ENCODE results near the gene PRAME.
"Not testable (repeated sequence)": the region's sequence is repeated elsewhere in the genome, so short reads cannot be mapped to it uniquely, and the experiment has no call there.

Gene PRAME

DNA sequence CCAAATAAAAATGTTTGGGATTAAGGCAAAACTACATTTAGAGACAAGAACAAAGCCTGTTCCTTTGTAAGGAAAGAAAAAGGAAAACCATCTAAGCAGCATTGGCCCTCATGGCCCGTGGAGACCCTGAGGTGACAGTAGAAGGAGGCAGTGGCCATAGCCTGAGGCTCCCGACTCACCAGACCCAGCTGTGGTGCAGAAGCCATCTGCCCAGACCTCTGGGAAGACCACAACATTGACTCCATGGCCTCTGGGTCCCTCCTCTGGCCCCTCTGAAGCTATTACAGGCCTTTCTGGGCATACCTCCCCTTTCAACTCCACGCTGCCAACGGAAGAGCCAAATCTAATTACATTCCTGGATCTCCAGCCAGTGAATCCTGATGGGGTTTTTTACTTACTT, 6.4 kb downstream of the PRAME start:
- DNase-seq (ENCODE audit: low read depth in 4 of 4, low spot score in 1 of 4) = no peak

DNA sequence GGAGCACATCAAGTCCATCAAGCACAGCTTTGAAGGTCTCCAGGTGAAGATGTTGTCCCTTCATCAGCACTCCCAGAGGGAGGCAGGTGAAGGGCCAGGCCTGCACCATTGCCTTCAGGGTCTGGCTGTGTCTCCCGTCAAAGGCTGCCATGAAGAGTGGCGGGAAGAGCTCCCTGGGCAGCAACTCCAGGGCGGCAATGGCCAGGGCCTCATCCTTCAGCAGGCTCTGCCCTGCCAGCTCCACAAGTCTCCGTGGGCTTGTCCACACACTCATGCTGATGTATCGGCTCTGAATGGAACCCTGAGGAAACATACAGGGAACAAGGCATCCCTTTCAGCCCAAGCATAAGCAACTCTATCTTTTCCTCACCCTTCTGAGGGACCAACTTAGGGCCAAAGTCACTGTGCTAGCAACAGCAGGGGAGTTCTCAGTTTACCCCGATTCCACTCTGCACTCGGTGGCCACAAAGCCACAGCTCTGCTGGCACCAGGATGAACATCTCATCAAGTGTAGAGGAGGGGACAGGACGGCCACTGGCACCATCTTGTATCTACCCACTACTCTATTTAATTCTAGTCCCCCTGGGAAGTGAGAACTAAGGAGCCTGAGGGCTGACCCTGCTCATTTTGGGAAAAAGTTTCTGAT, 8.2 kb downstream of the PRAME start:
- DNase-seq (ENCODE audit: low read depth in 4 of 4, low spot score in 1 of 4) = no peak

DNA sequence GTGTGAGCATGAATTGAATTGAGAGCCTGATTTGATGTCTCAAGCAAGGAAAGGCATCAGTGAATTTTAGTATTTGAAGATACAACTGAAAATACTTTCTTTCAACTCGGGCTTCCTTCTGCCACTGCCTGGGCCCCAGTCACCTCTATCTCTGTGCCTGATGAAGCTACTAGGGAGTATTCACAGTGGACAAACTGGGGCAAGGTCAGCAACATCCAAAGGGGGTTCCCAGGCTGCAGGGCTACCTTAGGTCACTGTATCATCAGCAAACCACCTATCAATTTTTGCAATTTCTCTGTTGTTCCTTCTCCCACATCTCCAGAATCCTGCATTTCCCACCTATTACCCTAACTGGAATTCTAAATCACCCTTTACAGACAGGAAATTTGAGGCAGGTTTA, 10.2 kb downstream of the PRAME start:
- DNase-seq (ENCODE audit: low read depth in 4 of 4, low spot score in 1 of 4) = no peak

DNA sequence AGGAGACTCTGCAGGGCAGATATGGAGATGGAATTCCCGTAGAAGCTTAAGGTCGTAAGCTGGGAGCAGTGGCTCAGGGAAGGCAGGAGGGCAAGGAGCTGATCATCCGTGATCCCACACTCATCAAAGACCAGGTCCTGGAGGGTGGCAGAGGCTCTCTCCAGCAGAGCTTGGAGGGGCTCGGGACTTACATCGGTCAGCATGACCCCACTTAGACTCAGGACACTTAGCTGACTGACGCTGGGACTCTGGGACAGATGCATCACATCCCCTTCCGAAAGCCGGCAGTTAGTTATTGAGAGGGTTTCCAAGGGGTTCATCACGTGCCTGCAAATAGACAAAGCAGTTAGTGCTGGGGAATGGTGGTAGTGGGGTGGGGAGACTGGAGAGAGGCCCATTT, 10.7 kb downstream of the PRAME start:
- DNase-seq (ENCODE audit: low read depth in 4 of 4, low spot score in 1 of 4) = no peak

DNA sequence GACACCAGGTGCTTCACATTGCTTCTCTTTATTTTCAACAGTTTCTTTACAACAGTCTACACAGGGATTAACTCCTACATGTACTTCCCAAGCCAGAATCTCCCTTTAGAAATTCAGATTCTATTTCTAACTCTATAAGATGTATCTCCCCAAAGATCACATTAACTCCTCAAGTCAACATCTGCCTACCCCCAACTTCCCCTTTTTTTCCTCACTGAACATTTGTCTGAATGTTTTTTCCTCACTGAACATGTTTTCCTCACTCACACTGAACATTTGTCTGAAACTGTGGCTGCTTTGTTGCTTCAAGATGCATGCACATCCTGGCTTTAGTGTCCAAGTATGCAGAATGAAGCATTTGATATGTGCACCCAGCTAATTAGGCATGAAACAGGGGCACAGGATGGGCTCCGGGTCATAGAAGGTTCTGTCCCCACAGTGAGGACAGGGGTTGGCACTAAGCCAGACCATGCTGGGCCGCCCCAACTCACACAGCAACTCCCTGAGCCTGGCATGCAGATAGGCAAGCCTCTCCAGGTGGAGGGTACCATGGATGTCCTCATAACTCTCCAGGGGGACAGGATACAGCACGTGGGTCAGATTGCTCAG, 11.3 kb downstream of the PRAME start:
- DNase-seq (ENCODE audit: low read depth in 4 of 4, low spot score in 1 of 4) = no peak

DNA sequence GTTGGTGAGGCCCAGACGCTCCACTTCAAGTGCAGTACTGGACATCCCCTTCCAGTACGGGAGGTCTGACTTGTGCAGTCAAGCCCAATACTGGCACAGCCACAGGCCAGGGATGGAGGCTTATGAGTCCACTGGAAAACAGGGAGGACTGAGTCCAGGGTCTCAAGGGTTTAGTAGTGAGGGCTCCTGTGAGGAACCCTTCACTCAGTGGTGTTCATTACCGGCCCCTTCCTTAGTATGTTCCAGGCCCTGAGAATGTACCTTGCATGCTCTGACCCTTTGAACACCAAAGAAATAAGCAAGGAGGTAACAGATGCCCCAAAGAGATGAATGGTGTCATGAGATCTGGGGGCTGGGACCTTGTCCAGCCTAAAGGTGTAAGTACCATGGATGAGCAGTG, 11.8 kb downstream of the PRAME start:
- no peak for DNase-seq (ENCODE audit: low read depth in 4 of 4, low spot score in 1 of 4)

DNA sequence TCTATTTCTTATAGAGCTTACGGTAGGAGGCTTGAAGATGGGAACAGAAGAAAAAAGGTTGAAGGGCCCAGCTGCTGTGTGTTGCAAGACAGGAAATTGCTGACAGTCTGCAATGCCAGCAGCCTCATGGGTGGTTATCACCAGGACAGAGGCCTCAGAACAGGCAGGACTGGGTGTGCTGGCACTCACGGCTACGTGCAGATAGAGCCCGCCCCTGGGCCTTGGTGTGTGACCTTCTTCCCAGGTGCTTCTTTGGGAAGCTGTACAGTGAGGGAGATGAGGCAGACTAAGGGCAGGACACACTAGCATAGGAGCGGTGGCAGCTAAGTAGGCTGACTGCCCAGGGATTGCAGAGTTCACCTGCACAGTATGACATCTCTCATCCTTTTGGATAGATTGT, 12.6 kb downstream of the PRAME start:
- DNase-seq (ENCODE audit: low read depth in 4 of 4, low spot score in 1 of 4) = no peak

DNA sequence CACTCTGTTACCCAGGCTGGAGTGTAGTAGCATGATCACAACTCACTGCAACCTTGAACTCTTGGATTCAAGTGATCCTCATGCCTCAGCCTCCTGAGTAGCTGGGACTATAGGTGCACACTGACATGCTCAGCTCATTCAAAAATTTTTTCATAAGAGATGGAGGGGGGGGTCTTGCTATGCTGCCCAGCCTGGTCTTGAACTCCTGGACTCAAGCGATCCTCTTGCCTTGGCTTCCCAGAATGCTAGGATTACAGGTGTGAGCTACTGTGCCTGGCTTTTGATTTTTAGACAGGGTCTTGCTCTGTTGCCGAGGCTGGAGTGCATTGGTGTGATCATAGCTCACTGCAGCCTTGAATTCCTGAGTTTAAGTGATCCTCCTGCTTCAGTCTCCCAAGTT, 14.0 kb downstream of the PRAME start:
- no peak for DNase-seq (ENCODE audit: low read depth in 4 of 4, low spot score in 1 of 4)

DNA sequence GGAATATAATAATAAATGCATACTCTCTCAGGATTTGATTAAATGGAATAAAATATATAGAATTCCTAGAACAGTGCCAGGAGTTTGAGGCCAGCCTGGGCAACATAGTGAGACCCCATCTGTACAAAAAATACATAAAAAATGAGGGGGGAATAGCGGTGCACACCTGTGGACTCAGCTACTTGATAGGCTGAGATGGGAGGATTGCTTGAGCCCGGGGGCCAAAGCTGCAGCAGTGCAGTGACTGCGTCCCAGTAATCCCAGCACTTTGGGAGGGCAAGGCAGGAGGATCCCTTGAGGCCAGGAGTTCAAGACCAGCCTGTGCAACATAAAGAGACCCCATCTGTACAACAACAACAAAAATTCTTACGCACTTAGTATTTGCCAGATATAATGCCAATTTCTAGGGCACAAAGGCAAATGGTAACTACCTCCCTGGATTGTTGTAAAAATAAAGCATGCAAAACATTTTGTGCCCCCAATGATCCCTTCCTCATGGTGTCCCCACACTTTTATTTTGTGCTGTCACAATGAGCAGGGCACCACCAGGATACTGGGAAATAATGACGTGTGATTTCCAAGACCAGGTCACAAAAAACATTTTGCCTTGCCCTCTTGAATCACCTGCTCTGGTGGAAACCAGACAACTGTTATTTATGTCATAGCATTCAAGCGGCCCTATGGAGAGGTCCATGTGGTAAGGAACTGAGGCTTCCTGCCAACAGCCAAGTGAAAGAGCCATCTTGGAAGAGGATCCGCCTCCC, 20.7 kb downstream of the PRAME start:
- DNase-seq (ENCODE audit: low read depth in 4 of 4, low spot score in 1 of 4) = no peak

DNA sequence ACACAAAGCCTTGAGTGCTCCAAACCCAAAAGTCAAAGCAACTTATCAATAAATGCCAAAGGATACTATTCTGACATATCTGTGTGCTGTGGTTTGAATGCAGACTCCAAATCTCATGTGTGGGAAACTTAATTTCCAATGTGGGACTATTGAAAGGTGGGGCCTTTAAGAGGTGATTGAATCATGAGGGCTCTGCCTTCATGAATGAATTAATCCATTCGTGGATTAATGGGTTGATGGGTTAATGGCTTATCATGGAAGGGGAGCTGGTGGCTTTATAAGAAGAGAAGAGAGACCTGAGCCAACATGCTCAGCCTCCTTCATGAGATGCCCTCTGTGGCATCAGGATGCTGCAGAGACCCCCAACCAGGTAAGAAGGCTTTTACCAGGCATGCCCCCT, 22.1 kb downstream of the PRAME start:
- no peak for DNase-seq (ENCODE audit: low read depth in 4 of 4, low spot score in 1 of 4)

DNA sequence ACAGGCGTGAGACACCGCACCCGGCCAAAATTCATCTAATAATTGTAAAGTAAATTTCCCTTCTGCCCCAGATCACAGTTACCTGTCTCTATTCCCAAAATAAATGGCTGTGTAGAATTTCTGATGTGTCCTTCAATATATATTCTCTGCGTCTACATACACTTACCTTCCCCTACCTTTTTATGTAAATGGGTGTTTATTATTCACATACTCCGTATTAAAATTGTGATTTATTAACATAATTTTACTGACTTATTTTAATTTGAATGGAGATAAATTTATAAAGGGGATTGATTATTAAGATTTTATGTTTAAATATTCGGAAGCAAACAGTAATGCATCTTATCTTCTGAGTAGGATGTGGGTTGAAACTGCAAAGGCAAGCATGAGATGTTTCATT, 22.6 kb downstream of the PRAME start:
- no peak for DNase-seq (ENCODE audit: low read depth in 4 of 4, low spot score in 1 of 4)

DNA sequence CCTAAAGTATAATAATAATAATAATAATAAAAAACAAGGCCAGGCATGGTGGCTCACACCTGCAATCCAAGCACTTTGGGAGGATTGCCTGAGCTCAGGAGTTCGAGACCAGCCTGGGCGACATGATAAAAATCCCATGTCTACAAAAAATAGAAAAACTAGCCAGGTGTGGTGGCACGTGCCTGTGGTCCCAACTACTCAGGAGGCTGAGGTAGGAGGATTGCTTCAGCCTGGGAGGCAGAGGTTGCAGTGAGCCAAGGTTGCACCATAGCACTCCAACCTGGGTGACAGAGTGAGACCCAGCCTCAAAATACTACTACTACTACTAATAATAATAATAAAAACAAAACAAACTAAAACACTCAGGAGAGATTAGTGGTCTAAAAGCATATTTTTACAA, 23.4 kb downstream of the PRAME start:
- DNase-seq (ENCODE audit: low read depth in 4 of 4, low spot score in 1 of 4) = no peak

DNA sequence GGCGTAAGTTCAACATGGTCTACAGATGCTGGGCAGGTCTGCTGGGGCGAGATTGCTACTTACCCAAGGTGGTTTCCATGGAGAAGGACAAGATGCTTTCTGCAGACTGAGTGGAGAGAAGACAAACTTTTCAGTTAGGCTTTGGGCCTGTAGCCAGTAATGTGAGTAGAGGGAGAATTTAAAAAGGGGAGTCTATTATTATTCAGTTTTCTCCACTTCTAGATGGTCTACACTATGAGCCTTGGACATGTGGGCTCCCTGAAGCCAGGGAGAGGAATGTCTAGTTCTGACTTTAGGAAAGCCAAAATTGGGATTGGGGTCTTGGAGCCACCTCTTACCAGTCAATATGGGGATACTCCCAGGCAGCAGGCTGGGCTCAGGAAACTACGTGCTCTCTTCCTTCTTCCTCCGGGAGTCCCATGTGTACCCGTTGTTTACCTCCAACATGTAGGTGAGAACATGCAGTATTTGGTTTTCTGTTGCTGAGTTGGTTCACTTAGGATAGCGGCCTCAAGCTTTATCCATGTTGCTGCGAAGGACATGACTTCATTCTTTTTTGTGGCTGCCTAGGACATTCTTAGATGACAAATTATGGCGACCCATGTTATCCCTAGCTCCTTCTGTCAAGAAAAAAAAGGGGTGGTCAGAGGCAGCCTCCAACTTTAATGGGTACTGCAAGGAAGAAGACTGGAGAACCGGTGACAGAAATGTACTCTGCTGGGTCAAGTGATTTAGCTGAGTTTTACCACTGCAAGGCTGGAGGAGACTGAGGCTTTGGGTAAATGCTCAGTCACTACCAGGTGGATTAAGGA, 24.3 kb downstream of the PRAME start:
- DNase-seq (ENCODE audit: low read depth in 4 of 4, low spot score in 1 of 4) = no peak

DNA sequence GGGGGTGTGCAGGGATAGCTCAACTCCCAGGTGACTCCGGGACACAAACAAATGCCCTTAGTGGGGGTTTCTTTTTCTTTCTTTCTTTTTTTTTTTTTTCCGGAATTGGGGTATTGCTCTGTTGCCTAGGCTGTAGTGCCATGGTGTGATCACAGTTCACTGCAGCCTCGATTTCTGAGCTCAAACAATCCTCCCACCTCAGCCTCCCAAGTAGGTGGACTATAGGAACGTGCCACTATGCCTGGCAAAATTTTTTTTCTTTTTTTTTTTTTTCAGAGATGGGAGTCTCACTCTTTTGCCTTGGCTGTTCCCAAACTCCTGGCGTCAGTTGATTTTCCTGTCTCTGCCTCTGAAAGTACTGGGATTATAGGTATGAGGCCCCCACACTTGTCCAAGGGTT, 25.2 kb downstream of the PRAME start:
- DNase-seq (ENCODE audit: low read depth in 4 of 4, low spot score in 1 of 4) = no peak

DNA sequence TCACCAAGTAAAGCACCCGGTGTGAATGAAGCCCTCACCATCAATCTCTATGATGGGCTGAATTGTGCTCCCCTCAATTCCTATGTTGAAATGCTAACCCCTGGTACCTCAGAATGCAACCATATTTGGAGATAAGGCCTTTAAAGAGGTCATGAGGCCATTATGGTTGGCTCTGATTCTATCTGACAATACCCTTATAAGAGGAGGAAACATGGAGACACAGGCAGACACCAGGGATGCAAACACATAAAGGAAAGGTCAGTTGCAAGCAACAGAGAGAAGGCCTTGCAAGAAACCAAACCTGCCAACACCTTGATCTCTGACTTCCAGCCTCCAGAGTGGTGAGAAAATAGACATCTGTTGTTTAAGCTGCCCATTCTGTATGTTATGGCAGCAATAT, 25.6 kb downstream of the PRAME start:
- no peak for DNase-seq (ENCODE audit: low read depth in 4 of 4, low spot score in 1 of 4)

DNA sequence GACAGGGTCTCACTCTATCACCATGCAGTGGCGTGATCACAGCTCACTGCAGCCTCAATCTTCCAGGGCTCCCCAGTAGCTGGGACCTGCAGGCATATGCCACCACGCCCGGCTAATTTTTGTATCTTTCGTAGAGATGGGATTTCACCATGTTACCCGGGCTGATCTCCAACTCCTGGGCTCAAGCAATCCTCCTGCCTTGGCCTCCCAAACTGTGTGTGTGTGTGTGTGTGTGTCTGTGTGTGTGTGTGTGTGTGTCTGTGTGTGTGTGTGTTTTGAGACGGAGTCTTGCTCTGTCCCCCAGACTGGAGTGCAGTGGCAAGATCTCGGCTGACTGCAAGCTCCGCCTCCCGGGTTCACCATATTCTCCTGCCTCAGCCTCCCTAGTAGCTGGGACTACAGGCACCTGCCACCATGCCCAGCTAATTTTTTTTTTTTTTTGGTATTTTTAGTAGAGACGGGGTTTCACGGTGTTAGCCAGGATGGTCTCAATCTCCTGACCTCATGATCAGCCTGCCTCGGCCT, 26.5 kb downstream of the PRAME start:
- DNase-seq (ENCODE audit: low read depth in 4 of 4, low spot score in 1 of 4) = not testable (repeated sequence)

DNA sequence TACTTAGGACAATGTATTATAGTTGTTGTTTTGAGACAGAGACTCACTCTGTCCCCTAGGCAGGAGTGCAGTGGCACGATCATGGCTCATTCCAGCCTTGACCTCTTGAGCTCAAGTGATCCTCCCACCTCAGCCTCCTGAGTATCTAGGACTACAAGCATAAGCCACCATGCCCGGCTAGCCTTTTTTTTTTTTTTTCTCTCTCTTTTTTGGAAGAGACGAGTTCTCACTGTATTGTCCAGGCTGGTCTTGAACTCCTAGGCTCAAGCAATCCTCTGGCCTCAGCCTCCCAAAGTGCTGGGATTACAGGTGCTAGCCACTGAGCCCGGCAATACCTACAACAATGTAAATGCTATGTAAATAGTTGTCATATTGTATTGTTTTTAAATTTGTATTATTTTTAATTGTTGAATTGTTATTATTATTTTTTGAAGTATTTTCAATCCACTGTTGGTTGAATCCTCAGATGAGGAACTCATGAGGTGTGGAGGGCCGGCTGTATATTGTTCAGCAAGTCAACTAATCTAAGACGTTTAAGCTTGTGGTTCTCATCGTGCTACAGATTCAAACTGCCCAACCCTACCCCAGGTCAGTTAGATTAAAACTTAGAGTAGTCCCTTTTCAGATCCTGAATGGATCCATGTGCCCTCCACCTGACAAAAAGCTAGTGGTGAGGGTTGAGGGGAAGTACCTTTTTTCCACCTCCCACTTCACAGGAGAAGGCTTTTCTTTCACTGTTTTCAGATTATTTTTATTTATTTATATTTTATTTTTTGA, 27.1 kb downstream of the PRAME start:
- DNase-seq (ENCODE audit: low read depth in 4 of 4, low spot score in 1 of 4) = no peak

DNA sequence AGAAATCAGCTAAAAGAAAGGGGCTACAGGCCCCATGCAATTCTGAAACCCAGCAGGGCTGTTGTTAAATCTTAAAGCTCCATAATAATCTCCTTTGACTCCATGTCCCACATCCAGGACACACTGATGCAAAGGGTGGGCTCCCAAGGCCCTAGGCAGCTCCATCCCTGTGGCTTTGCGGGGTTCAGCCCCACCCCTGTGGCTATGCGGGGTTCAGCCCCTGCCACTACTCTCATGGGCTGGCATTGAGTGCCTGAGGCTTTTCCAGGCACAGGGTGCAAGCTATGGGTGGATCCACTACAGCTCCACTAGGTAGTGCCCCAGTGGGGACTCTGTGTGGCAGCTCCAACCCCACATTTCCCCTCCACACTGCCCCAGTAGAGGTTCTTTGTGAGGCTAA, 30.3 kb downstream of the PRAME start:
- DNase-seq (ENCODE audit: low read depth in 4 of 4, low spot score in 1 of 4) = no peak

DNA sequence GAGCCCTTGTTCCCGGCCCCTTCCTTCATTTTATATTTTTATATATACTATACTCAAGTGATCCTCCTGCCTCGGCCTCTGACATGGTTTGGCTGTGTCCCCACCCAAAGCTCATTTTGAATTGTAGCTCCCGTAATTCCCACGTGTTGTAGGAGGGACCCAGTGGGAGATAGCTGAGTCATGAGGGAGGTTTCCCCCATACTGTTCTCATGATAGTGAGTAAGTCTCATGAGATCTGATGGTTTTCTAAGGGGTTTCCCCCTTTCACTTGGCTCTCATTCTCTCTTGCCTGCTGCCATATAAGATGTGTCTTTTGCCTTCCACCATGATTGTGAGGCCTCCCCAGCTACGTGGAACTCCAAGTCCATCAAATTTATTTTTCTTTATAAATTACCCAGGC, 31.8 kb downstream of the PRAME start:
- no peak for DNase-seq (ENCODE audit: low read depth in 4 of 4, low spot score in 1 of 4)

DNA sequence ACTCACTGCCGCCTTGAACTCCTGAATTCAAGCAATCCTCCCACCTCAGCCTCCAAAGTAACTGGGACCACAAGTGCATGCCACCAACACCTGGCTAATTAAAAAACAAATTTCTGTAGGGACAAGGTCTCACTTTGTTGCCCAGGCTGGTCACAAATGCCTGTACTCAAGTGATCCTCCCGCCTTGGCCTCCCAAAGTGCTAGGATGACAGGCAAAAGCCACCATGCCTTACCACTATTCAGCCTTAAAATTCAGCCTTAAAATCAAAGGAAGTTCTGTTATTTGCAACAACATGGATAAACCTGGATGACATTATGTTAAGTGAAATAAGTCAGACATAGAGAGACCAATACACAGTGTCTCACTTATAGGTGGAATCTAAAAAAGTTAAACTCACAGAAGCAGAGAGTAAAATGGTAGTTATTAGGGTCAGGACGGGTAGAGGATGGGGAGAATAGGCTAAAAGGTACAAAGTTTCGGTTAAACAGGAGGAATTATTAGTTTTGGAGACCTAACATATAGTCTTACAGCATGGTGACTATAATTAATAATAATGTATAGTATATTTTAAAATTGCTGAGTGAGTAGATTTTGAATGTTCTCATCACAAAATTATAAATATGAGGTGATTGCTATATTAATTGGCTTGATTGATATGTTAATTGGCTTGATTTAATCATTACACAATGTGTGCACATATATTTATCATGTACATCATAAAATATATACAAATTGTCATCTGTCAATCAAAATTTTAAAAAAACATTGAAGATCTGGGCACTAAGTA, 32.7 kb downstream of the PRAME start:
- no peak for DNase-seq (ENCODE audit: low read depth in 4 of 4, low spot score in 1 of 4)
